SU-DHL-6 (cell line): ENCODE results near the gene POLN.

ENCODE experiments used
- CTCF ChIP-seq: fragments of 200-600 bp; sonication (generic); IDR thresholded peaks from one replicate; pipeline ENCODE4 v1.5.1; 2017; ENCODE audit warnings: antibody characterized with exemption, mild to moderate bottlenecking, low read length, moderate library complexity; ENCODE audit not compliant: insufficient read depth, poor library complexity, severe bottlenecking
- EZH2phosphoT487 ChIP-seq: fragments of 200-600 bp; sonication (generic), shearing (Covaris generic); conservative IDR thresholded peaks from 2 replicates; pipeline ENCODE4 v1.6.1; 2018; ENCODE audit warnings: mild to moderate bottlenecking, antibody characterized with exemption, low read length, moderate library complexity, mixed read lengths

GRCh38 chr4:2180410-2180809 is 61.5 kb downstream of the POLN start:
- TF ChIP-seq CTCF, result no peak
- TF ChIP-seq EZH2phosphoT487, result no peak
